ENCODE results near the gene SRD5A2.
A peak's percentile ranks its signal among the peaks of the same experiment; 100 is the strongest.

DNA sequence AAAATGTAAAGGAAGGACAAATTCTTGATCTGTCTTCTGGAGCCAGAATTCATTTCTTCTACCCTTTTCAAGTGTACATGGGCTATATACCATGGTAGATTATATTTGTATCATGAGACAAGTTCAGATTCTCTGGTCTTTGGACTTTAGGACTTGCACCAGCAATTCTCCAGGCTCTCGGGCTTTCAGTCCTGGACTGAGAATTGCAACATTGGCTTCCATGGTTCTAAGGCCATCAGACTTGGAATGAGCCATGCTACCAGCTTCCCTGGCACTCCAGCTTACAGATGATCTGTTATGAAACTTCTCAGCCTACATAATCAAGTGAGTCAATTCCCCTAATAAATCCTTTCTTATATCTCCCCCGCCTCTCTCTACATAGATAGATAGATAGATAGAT lies 33.3 kb downstream of the SRD5A2 start:
- peak; percentile 99 for TF ChIP-seq HNF4A (conservative IDR thresholded peaks at IDR 0.05)
- no peak for TF ChIP-seq CTCF (IDR thresholded peaks at IDR 0.05; ENCODE audit: low read depth, low read length, missing input control)
- no peak for TF ChIP-seq TAF1 (conservative IDR thresholded peaks at IDR 0.05)
- TF ChIP-seq SP1 (IDR thresholded peaks at IDR 0.05), result peak; percentile 96
- TF ChIP-seq FOXA1 (IDR thresholded peaks at IDR 0.05), result no peak
- TF ChIP-seq YY1 (IDR thresholded peaks at IDR 0.05), result peak; percentile 91
